WTC11 (cell line): ENCODE data around the gene MAP3K5. TPM values are rescaled to one million over a fixed set of nuclear protein-coding genes. Genes with fewer than 3 reads are reported as not detected.

Experiments used
- ATAC-seq: fragments of 200-7000 bp; cut with Tn5 transposase; 2 replicates; pipeline ENCODE4 v1.10.0; 2021; ENCODE audit warnings: mild to moderate bottlenecking, moderate library complexity
- CTCF ChIA-PET: fragments of 300-600 bp; sonication (Branson Sonifier 250); formaldehyde crosslinking; loops from one replicate; lab custom pipeline; 2021; ENCODE audit warnings: antibody characterized with exemption; lab: Charles Lee
- POLR2A ChIA-PET: fragments of 350-600 bp; sonication (Branson Sonifier 250); formaldehyde crosslinking; loops from one replicate; lab custom pipeline; 2021; ENCODE audit warnings: antibody characterized with exemption; lab: Charles Lee
- DNase-seq: peaks from one replicate; pipeline ENCODE4 v3.0.0; 2021; ENCODE audit warnings: low spot score
- H3K27ac Mint-ChIP-seq: 2 replicates; pipeline ENCODE4 v1.8.0; 2021; ENCODE audit warnings: mixed read lengths
- H3K27me3 Mint-ChIP-seq: 2 replicates; pipeline ENCODE4 v1.8.0; 2021; ENCODE audit warnings: low read depth, mild to moderate bottlenecking, moderate library complexity, mixed read lengths
- H3K36me3 Mint-ChIP-seq: 2 replicates; pipeline ENCODE4 v1.8.0; 2021; ENCODE audit warnings: mixed read lengths
- H3K4me1 Mint-ChIP-seq: 2 replicates; pipeline ENCODE4 v1.8.0; 2022; ENCODE audit warnings: mixed read lengths
- H3K4me3 Mint-ChIP-seq: 2 replicates; pipeline ENCODE4 v1.8.0; 2021; ENCODE audit warnings: mild to moderate bottlenecking, moderate library complexity, mixed read lengths
- H3K9me3 Mint-ChIP-seq: 2 replicates; pipeline ENCODE4 v1.8.0; 2021; ENCODE audit warnings: mixed read lengths
- AFF4 ChIP-seq: sonication (generic); formaldehyde crosslinking; IDR thresholded peaks from 2 replicates; pipeline ENCODE4 v1.8.1; 2023; ENCODE audit warnings: mild to moderate bottlenecking, missing genetic modification reagents, borderline replicate concordance
- ARID4B ChIP-seq: sonication (generic); formaldehyde crosslinking; IDR thresholded peaks from 2 replicates; pipeline ENCODE4 v1.8.0; 2023; ENCODE audit warnings: missing genetic modification reagents, mild to moderate bottlenecking, borderline replicate concordance
- ETV6 ChIP-seq: sonication (generic); formaldehyde crosslinking; IDR thresholded peaks from 2 replicates; pipeline ENCODE4 v1.8.1; 2022; ENCODE audit warnings: mild to moderate bottlenecking, missing genetic modification reagents
- FOXJ3 ChIP-seq: sonication (generic); formaldehyde crosslinking; IDR thresholded peaks from 2 replicates; pipeline ENCODE4 v1.9.0; 2021; ENCODE audit warnings: missing genetic modification reagents, mild to moderate bottlenecking, borderline replicate concordance
- FOXP1 ChIP-seq: sonication (generic); formaldehyde crosslinking; IDR thresholded peaks from 2 replicates; pipeline ENCODE4 v1.8.0; 2022; ENCODE audit warnings: missing genetic modification reagents, mild to moderate bottlenecking, moderate library complexity, borderline replicate concordance
- JAZF1 ChIP-seq: fragments of 250-450 bp; sonication (Bioruptor Pico); IDR thresholded peaks from 2 replicates; pipeline ENCODE4 v1.9.0; 2021; ENCODE audit warnings: moderate library complexity, mild to moderate bottlenecking, inconsistent platforms
- NFE2L1 ChIP-seq: sonication (generic); formaldehyde crosslinking; IDR thresholded peaks from 2 replicates; pipeline ENCODE4 v1.8.1; 2023; ENCODE audit warnings: missing genetic modification reagents
- OVOL2 ChIP-seq: fragments of 250-450 bp; sonication (Bioruptor Pico); IDR thresholded peaks from 2 replicates; pipeline ENCODE4 v1.9.0; 2021; ENCODE audit warnings: mild to moderate bottlenecking, borderline replicate concordance
- PRDM15 ChIP-seq: sonication (generic); formaldehyde crosslinking; IDR thresholded peaks from 2 replicates; pipeline ENCODE4 v1.8.0; 2022; ENCODE audit warnings: missing genetic modification reagents
- PREB ChIP-seq: sonication (generic); formaldehyde crosslinking; IDR thresholded peaks from 2 replicates; pipeline ENCODE4 v1.8.1; 2022; ENCODE audit warnings: mild to moderate bottlenecking, missing genetic modification reagents, moderate library complexity, borderline replicate concordance
- TEAD4 ChIP-seq: sonication (generic); formaldehyde crosslinking; IDR thresholded peaks from 2 replicates; pipeline ENCODE4 v1.8.0; 2022; ENCODE audit warnings: mild to moderate bottlenecking, missing genetic modification reagents
- ZBTB21 ChIP-seq: sonication (generic); formaldehyde crosslinking; IDR thresholded peaks from 2 replicates; pipeline ENCODE4 v1.8.1; 2023; ENCODE audit warnings: mild to moderate bottlenecking, missing genetic modification reagents, borderline replicate concordance
- ZNF121 ChIP-seq: sonication (generic); formaldehyde crosslinking; IDR thresholded peaks from 2 replicates; pipeline ENCODE4 v1.8.0; 2023; ENCODE audit warnings: missing genetic modification reagents
- ZNF281 ChIP-seq: sonication (generic); formaldehyde crosslinking; IDR thresholded peaks from 2 replicates; pipeline ENCODE4 v1.8.0; 2023; ENCODE audit warnings: mild to moderate bottlenecking, missing genetic modification reagents
- ZNF396 ChIP-seq: fragments of 250-450 bp; sonication (Bioruptor Pico); IDR thresholded peaks from 2 replicates; pipeline ENCODE4 v1.8.0; 2021; ENCODE audit warnings: mild to moderate bottlenecking, moderate library complexity, borderline replicate concordance
- ZNF416 ChIP-seq: fragments of 250-450 bp; sonication (Bioruptor Pico); IDR thresholded peaks from 2 replicates; pipeline ENCODE4 v1.9.0; 2021; ENCODE audit warnings: mild to moderate bottlenecking, inconsistent platforms
- ZNF425 ChIP-seq: fragments of 250-450 bp; sonication (Bioruptor Pico); conservative IDR thresholded peaks from 2 replicates; pipeline ENCODE4 v1.9.0; 2021; ENCODE audit warnings: mild to moderate bottlenecking
- total RNA-seq: library from RNA; stranded (reverse); gene quantifications from 3 replicates; pipeline ENCODE4 v1.2.3, GENCODE V29; 2021

The MAP3K5 gene
- total RNA-seq, 1 experiment from 2014 or later: 1.6 TPM

- Mint-ChIP-seq H3K27ac (no peak overlapping the region), H3K36me3 (no peaks in the 10 kb centered on the region), H3K27me3 (no peaks in the 10 kb centered on the region), H3K4me1 (no peaks in the 10 kb centered on the region), H3K9me3 (0 out of 2 replicates have a peak, but pooled peaks cover 3% of the 10 kb centered on the region), H3K4me3 (no peak overlapping the region)
- DNase-seq (no peak), ATAC-seq (no peak)
- ChIA-PET POLR2A (interaction anchor here (0.6 kb wide), 1 partner anchor 46 kb away, joined by 5 read pairs; no protein-coding TSS in a partner anchor), CTCF (no interaction called here)
- no peak for TF ChIP-seq PREB (CRISPR knock-in tag)
- no peak for TF ChIP-seq ZBTB21 (CRISPR knock-in tag)
- TF ChIP-seq NFE2L1: no peak
- TF ChIP-seq ZNF121: no peak
- TF ChIP-seq ZNF281 (CRISPR knock-in tag): no peak
- no peak for TF ChIP-seq JAZF1 (CRISPR knock-in tag)
- no peak for TF ChIP-seq ZNF416 (CRISPR knock-in tag)
- TF ChIP-seq FOXP1: no peak
- no peak for TF ChIP-seq ZNF396 (CRISPR knock-in tag)
- TF ChIP-seq FOXJ3 (CRISPR knock-in tag): no peak
- no peak for TF ChIP-seq TEAD4 (CRISPR knock-in tag)
- no peak for TF ChIP-seq AFF4 (CRISPR knock-in tag)
- TF ChIP-seq OVOL2 (CRISPR knock-in tag): no peak
- TF ChIP-seq ARID4B (CRISPR knock-in tag): no peak
- TF ChIP-seq ZNF425 (CRISPR knock-in tag): no peak
- TF ChIP-seq PRDM15 (CRISPR knock-in tag): no peak
- TF ChIP-seq ETV6 (CRISPR knock-in tag): no peak
Observed at GRCh38 chr6:136677822-136678221, 114.5 kb downstream of the MAP3K5 start.
